ENCODE measurements around the gene TAAR9. TPM values are rescaled to one million over a fixed set of nuclear protein-coding genes. Genes with fewer than 3 reads are reported as not detected.
"Not testable (repeated sequence)": the region's sequence is repeated elsewhere in the genome, so short reads cannot be mapped to it uniquely, and the experiment has no call there.

TAAR9 gene
- total RNA-seq, 2 donors from 2014 or later, result not detected

DNA sequence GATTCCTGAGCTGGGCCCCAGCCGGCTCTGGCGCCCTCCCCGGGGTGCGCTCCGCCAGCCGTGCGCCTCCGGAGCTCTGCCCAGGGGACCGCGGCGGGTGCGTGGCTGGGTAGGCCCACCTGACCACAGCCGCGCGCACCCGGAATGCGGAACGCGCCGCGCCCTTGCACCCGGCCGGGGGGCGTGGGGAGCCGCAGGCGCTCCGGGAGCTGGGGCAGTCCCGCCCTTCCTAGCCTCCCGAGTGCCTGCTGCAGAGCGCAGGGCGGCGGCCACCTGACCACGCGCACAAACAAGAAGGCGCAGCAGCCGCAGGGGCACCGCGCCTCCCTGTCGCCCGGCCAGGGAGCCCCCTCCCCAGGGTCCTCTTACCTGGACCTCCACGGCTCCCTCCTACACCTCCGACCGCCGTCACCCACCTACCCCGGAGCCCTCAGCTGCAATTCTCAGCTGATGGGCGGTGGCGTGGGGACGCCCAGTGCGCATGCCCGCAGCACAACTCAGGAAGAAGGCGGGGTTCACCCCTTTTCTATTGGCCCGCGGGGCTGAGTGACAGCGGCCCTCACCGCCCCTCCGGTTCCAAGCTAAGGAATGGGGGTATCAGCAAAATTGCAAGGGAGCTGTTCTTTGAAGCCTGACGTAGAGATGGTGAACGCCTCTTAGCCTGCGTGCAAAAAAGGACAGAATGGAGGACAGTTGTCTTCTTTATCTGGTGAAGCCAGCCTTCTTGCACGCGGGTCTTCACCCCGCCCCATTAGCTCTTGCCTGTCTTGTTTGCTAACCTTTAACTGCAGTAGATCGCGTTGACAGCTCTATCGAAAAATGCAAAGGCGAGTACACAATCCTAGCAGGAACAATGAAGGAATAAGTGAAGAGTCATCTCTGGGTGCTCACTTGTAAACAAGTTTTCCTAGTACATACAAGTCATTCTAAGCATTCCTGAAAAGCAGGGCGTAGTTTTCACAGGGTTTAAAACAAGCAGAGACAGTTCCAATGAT lies 25.1 kb upstream of the TAAR9 start, which contains the start of gene STX7:
Gene STX7 (minus strand): TSS at position 479 of the 995 bp plus-strand sequence. CDS start 9,586 bp downstream, outside the sequence.
- intact Hi-C loops (cut with DNase I), result loop anchor here in 1 of 2 donors (10.0 kb wide), 1 partner anchor 302 kb away; the partner anchor contains the start of gene RPS12

DNA sequence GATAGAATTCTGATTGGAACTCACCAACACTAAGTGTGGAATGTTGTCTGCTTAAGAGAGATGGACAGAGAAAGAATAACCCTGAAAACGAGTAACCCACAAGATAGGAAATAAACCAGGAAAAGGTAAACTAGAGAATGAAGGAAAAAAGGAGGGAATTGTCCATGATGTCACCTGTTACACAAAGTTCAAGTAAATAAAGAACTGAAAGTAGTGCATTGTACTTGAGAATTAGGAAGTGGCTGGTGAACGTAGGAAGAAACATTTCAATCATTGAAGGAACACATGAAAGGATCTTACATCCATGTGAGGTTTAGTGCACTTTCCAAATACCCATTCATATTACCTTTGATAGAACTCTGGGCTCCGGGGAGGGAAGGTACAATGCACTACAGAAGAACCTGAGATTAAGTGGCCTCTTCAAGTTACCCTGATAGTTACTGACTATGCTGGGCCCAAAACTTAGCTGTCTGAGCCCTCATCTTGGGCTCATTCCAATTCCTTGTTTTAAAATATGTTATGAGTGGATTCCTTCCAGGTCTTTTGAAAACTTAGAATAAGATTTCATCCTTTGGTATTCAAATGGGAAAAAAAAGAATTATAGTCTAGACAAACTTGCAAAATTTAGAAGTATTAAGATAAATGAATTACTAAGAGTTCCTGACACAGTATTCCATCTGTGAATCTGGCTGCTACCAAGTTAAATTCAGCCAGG lies 24.1 kb upstream of the TAAR9 start:
- DNase-seq (ENCODE audit: low spot score), result no peak
- intact Hi-C loops (cut with DNase I), result loop anchor here in 1 of 2 donors (10.0 kb wide), 1 partner anchor 301 kb away; the partner anchor contains the start of gene RPS12

More for the DNA sequence above, 25.1 kb upstream of the TAAR9 start, which contains the start of gene STX7:
- DNase-seq (ENCODE audit: low spot score), result peak; percentile 96

DNA sequence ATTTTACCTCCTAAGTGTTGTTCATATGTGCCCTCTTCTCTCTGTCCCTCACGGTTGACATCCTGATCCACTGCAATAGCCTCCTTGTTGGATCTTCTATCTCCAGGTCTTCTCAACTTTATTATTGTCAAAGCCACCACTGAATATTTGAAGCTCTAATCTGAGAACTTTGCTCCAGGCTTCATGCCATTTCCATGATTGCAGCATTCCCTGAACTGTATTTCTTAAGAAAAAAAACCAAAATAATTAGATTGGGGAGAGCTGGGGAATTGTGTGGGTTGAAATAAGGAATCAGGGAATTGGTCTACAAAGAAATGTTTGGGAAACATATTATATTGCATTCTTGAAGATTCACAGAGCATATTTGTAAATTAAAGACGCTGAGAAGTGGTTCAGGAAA lies 22.7 kb upstream of the TAAR9 start:
- no peak for DNase-seq (ENCODE audit: low spot score)
- intact Hi-C loops (cut with DNase I), result loop anchor here in 1 of 2 donors (10.0 kb wide), 1 partner anchor 299 kb away; the partner anchor contains the start of gene RPS12

DNA sequence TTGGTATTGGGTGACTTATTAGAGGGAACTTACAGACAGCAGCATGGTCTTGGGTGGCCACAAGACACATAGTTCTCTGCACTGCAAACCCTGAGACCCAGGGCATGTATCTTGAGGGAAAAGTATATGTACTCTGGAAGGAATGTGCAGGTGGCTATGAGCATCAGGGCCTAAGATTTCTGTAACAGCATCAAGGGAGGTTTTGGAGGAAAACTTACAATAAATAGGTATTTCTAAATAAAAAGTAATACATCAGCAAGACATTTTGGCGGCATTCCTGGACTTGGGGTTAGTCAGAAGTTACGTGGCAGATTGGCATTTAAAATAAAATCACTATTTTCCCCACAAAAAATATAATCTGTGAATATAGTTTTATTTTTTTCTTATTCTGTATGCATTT lies 17.1 kb upstream of the TAAR9 start:
- intact Hi-C loops (cut with DNase I), result no loop called here
- no peak for DNase-seq (ENCODE audit: low spot score)

DNA sequence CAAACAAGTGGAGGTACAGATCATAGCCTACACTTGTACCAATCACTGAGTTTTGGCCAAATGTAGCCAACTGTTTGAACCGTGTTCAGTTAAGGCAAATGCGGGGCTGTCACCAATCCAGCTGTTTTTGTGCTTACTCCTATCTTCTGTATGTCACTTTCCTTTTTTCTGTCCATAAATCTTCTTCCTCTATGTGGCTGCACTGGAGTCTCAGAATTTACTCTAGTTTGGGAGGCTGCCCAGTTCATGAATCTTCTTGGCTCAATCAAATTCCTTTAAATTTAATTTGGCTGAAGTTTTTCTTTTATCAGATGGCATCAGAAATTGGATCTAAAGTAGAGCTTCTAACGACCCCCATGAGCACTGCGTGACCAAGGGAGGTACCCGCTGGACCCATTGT lies 13.4 kb upstream of the TAAR9 start:
- intact Hi-C loops (cut with DNase I), result no loop called here
- no peak for DNase-seq (ENCODE audit: low spot score)

DNA sequence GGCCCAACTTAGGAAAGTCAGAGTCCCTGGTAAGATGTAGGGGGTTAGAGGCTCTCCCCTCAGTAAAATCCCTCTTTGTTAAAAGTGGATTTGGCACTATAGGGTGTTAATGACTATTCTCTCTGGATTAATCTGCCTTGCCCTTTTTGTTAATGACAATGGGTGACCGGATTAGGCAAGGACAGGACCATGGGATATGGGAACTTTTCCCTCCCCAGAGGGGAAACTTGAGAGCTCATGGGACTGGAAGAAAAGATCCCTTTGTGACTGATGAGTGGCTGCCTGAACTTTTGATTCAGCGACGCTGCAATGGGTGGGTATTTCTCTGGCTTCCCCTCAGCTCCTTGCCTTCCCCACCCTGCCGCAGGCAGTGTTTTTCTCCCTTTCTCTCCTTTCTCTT lies 12.2 kb upstream of the TAAR9 start:
- intact Hi-C loops (cut with DNase I), result no loop called here
- DNase-seq (ENCODE audit: low spot score), result no peak

DNA sequence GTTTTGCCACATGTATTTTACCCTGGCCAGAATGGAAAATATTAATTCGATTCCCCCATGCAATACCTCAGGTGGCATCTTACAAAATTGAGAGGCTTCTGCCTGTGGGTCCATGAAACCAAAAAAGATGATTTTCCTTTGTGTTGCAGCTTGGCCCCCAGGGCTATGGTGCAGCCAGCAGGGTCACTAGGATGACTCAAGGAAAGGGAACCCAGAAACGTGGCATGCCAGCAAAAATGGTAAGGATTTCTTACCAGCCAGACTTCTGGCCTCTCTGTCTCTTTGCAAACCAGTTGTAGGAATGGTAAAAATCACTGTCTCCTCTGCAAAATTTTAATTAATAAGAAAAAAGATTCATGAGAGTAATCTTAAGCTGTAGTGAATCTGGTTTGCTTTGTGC lies 11.6 kb upstream of the TAAR9 start:
- no peak for DNase-seq (ENCODE audit: low spot score)
- intact Hi-C loops (cut with DNase I), result no loop called here

DNA sequence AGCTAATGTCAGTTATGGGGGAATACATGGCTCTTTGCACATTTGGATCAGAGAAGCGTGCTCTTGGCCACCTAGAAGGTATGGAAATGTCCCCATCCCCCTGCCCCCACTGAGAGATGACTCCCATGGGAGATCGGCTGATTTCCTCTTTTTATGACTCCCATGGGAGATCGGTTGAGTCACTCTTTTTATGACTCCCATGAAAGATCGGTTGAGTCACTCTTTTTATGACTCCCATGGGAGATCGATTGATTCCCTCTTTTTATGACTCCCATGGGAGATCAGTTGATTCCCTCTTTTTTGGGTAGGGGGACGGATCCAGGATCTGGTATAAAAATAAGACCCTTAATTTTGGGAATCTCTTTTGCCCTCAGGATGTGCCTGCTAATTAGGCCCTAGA lies 10.3 kb upstream of the TAAR9 start:
- DNase-seq (ENCODE audit: low spot score), result no peak
- intact Hi-C loops (cut with DNase I), result no loop called here

DNA sequence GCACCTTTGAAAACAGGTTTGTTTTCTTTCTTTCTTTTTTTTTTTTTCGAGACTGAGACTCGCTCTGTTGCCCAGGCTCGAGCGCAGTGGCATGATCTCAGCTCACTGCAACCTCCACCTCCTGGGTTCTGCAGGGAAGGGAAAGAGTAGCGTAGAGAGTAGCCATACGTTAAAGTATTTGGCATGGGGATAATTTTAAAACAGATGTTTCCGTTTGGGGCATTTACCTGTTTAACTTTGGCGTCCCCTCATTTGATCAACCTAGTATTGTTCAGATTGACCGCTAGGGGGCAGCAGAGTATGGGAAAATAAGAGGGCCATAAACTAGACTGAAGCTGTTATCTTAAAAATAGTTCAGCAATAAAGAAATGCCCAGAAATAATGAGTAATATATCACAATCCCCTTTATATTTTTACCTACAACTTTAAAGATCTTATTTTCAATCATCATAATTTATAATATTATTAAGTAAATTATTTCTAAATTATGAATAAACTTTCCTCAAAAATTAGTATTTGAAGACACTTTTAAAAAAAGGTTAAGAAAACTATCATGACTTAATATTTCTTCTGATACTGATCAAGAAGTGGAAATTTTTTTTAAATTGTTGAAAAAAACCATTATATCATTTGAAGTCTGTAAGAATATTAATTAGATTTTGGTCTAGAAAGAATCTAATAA lies 7.6 kb upstream of the TAAR9 start:
- no peak for DNase-seq (ENCODE audit: low spot score)

DNA sequence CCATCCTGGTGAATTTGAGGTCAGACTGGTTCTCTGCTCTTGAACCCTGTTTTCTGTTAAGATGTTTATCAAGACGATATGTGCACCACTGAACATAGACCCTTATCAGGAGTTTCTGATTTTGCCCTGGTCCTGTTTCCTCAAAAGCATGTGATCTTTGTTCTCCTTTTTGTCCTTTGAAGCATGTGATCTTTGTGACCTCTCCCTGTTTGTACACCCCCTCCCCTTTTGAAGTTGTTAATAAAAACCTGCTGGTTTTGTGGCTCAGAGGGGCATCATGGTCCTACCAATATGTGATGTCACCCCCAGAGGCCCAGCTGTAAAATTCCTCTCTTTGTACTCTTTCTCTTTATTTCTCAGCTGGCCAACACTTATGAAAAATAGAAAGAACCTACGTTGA lies 3.5 kb upstream of the TAAR9 start:
- intact Hi-C loops (cut with DNase I); DNase-seq (ENCODE audit: low spot score): not testable (repeated sequence)

More for the DNA sequence above, 7.6 kb upstream of the TAAR9 start:
- intact Hi-C loops (cut with DNase I), result no loop called here

DNA sequence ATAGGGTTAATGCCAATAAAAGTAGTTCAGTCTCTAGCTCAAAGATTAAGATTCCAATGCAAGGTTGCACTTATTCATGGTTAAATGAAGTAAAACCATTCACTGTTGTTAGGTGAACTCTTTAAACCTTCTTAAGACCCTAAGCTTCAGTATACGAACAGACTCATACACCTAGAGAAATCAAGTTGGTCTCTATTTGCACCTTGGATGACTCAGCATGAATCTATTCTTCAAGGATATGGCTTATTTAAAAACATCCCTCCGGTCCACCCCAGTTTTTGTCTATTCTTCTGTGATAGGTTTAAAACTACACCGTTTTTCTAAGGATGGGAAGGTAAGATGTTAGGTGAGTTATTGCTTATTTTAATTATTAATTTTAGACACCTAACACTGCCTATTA lies 932 bp upstream of the TAAR9 start:
- no peak for DNase-seq (ENCODE audit: low spot score)
- intact Hi-C loops (cut with DNase I), result no loop called here

DNA sequence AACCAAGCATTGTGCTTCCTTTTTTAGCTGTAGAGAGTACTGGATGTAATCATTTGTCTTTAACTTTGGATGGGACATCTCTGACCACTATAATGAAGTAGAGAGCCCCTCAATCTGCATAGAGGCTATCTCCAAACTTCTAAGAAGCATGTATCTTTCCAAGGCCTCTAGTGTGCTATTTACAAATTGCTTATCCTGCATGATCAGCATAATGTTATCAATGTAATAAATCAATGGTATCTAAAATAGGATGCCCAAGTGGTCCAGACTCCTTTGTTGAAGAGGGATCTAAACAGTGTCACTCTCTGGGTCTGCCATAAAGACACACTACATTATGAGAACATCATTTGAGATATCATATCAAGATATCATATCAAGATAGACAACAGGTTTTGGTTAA lies 6.7 kb downstream of the TAAR9 start:
- intact Hi-C loops (cut with DNase I), result loop anchor here in 1 of 2 donors (10.0 kb wide), 1 partner anchor 240 kb away; no protein-coding TSS in a partner anchor

DNA sequence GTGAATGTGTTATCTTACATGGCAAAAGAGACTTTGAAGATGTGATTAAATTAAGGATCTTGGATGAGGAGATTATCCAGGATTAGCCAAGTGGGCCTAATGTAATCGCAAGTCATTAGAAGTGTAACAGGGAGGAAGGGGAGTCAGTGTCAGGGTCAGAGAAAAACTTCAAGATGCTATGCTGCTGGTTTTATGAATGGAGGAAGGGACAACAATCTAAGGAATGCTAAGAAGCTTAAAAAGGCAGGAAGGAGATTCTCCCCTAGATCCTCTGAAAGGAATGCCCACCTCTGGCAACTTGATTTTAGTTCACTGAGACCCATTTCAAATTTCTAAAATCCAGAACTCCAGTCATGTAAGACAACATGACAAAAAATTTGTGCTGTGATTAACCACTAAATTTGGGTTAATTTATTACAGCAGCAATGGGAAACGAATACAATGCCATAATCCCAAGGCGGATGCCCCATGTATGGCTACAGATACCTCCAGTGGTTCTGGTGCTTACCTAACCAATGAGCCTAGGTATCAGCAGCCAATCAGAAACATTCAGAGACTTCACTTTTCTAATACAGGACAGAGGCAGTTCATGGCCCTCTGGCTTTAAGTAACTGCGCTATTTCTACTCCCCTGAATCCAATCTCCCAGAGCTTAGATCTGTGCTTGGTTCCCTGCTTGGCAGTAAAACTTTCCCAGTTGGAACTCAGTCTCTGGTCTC lies 10.8 kb downstream of the TAAR9 start:
- intact Hi-C loops (cut with DNase I), result loop anchor here in 1 of 2 donors (10.0 kb wide), 1 partner anchor 236 kb away; no protein-coding TSS in a partner anchor
- DNase-seq (ENCODE audit: low spot score), result no peak

More for the DNA sequence above, 6.7 kb downstream of the TAAR9 start:
- DNase-seq (ENCODE audit: low spot score), result no peak

DNA sequence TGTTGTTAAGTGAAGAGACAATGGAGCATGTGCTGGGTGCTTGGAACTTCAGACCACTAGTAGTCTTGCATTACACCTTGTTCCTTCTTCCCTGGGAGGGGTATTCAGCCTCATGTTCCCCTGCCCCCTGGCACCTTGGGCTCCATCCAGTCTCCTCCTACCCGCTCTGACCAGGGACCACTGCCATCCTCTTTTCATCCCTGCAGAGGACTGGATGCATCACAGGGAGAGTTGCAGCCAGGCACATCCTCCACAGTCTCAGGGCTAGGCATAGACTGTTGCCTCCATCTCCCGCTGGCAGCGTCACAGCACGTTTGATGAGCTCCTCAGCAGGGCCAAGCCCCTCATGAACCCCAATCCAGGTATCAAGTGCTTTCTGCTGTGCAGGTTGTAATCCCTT lies 13.1 kb downstream of the TAAR9 start:
- intact Hi-C loops (cut with DNase I), result no loop called here
- no peak for DNase-seq (ENCODE audit: low spot score)

DNA sequence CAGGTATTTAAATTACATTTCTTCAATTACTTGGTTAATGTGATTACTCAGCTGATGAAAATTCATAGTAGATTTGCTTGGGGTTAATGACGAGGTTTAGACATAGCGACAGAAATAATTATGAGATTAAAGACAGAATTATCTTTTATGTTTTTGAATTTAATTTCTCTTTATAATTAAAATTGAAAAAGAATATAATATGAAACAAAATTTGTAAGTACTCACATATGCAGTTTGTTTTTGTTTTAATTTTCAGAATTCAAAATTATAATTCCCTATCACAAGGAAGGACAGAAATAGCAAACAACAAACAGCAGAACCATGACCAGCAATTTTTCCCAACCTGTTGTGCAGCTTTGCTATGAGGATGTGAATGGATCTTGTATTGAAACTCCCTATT lies 14.3 kb downstream of the TAAR9 start, which contains the start of gene TAAR8:
Gene TAAR8 (plus strand): TSS at position 301 of the 400 bp plus-strand sequence. CDS start 21 bp downstream, at position 322.
- DNase-seq (ENCODE audit: low spot score), result no peak
- intact Hi-C loops (cut with DNase I), result no loop called here

DNA sequence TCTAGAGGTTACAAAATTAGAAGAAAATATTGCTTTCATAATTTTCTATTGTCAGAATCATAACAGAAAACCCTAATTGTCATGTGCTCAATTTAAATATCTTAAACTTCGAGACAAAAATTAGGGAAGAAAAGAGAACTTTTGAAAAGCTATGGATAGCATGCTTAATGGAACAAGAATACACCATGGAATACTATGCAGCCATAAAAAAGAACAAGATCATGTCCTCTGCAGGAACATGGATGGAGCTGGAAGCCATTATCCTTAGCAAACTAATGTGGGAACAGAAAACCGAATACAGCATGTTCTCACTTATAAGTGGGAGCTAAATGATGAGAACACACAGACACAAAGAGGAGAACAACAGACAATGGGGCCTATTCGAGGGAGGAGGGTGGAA lies 22.0 kb downstream of the TAAR9 start:
- DNase-seq (ENCODE audit: low spot score); intact Hi-C loops (cut with DNase I): not testable (repeated sequence)

DNA sequence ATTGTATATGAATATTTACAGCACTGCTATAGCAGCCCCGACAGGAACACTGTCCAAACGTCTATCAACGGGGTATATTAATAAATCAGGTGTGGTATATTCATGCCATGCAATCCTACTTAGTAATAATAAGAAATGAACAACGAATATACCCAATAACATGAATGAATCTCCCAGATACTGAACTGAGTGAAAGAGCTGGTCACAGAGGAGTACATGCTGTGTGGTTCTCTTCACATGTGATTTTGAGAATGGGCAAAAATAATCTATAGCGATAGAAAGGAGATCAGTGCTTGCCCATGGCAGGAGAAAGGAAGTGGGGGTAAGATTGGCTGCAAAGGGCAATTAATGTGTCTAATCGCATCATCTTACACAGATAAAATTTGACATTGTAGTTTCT lies 28.3 kb downstream of the TAAR9 start:
- DNase-seq (ENCODE audit: low spot score), result no peak
- intact Hi-C loops (cut with DNase I), result no loop called here

DNA sequence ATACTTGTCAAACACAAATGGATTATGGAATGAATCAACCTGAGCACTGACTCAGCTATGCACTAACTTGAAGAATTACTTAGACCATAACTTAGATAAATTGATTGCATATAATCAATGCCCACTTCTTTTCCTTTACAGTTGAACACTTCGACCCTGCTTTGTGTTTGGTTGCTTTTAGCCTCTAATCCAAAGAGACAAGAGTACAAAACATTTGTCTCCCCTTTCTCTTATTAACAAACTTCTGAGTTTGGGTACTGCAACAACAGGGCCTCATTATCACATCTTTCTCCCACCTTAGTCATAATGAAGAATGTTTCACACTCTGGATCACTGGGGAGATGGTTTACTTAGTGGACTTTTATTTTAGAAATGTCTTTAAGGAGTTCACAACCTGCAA lies 29.5 kb downstream of the TAAR9 start:
- intact Hi-C loops (cut with DNase I), result no loop called here
- no peak for DNase-seq (ENCODE audit: low spot score)
